ENCODE results near the gene P2RX7.

GRCh38 chr12:121093487-121093891 is 39.2 kb upstream of the P2RX7 start:
- TF ChIP-seq CTCF (IDR thresholded peaks at IDR 0.05) (no peak), POLR2A (IDR thresholded peaks at IDR 0.05) (no peak)

All from adrenal gland (tissue), 5 donors.